Liver (tissue), 9 donors: Measurements from ENCODE around the gene COPZ1. TPM values are rescaled to one million over a fixed set of nuclear protein-coding genes. Genes with fewer than 3 reads are reported as not detected.
"Not testable (repeated sequence)": the region's sequence is repeated elsewhere in the genome, so short reads cannot be mapped to it uniquely, and the experiment has no call there.

Experiments used
- DNase-seq: peaks from one replicate; pipeline ENCODE4 v3.0.0-alpha.2; 2017; ENCODE audit warnings: low spot score
- H3K27ac ChIP-seq, 2 donors: one replicate each; pipeline ENCODE4 v1.7.0; 2013; ENCODE audit warnings: inconsistent platforms in 2 of 2, low read length in 2 of 2, control low read depth in 1 of 2, low read depth in 1 of 2, mild to moderate bottlenecking in 1 of 2
- H3K27me3 ChIP-seq, 4 donors: one replicate each; pipeline versions ENCODE4 v1.6.1 to v1.7.0; 2013; ENCODE audit warnings: low read length in 3 of 4, inconsistent platforms in 1 of 4, mild to moderate bottlenecking in 1 of 4, moderate library complexity in 1 of 4; ENCODE audit not compliant: control insufficient read depth in 4 of 4, insufficient read depth in 4 of 4
- H3K36me3 ChIP-seq, 4 donors: one replicate each; pipeline versions ENCODE4 v1.6.1 to v1.7.0; 2013; ENCODE audit warnings: low read length in 3 of 4, mild to moderate bottlenecking in 3 of 4, low read depth in 1 of 4, moderate library complexity in 1 of 4; ENCODE audit not compliant: control insufficient read depth in 4 of 4, insufficient read depth in 3 of 4
- H3K4me1 ChIP-seq, 4 donors: one replicate each; pipeline versions ENCODE4 v1.6.1 to v1.7.0; 2013; ENCODE audit warnings: low read length in 3 of 4, mild to moderate bottlenecking in 3 of 4, moderate library complexity in 1 of 4; ENCODE audit not compliant: control insufficient read depth in 4 of 4, insufficient read depth in 4 of 4
- H3K4me3 ChIP-seq, 3 donors: one replicate each; pipeline versions ENCODE4 v1.6.1 to v1.7.0; 2013; ENCODE audit warnings: low read length in 3 of 3, control low read depth in 1 of 3, low read depth in 1 of 3, mild to moderate bottlenecking in 1 of 3
- H3K9ac ChIP-seq, 2 donors: one replicate each; pipeline ENCODE4 v1.7.0; 2013; ENCODE audit warnings: low read length in 2 of 2, mild to moderate bottlenecking in 2 of 2, moderate library complexity in 2 of 2, control low read depth in 1 of 2, low read depth in 1 of 2
- H3K9me3 ChIP-seq, 4 donors: one replicate each; pipeline versions ENCODE4 v1.6.1 to v1.7.0; 2013; ENCODE audit warnings: low read length in 3 of 4; ENCODE audit not compliant: control insufficient read depth in 4 of 4
- EGR1 ChIP-seq, 2 donors: IDR thresholded peaks; 2 replicates each; pipeline ENCODE4 v1.6.1; 2016 to 2018; ENCODE audit warnings: antibody characterized with exemption in 2 of 2, low read depth in 2 of 2
- FOXA1 ChIP-seq: IDR thresholded peaks from 2 replicates; pipeline ENCODE4 v1.6.1; 2016; ENCODE audit warnings: antibody characterized with exemption
- GABPA ChIP-seq, 2 donors: IDR thresholded peaks in 1 of 2; conservative IDR thresholded peaks in 1 of 2; 2 replicates each; pipeline ENCODE4 v1.6.1; 2016; ENCODE audit warnings: antibody characterized with exemption in 2 of 2, mild to moderate bottlenecking in 1 of 2, moderate library complexity in 1 of 2
- JUND ChIP-seq, 2 donors: IDR thresholded peaks; 2 replicates each; pipeline ENCODE4 v1.6.1; 2016; ENCODE audit warnings: antibody characterized with exemption in 2 of 2
- SP1 ChIP-seq: IDR thresholded peaks from 2 replicates; pipeline ENCODE4 v1.6.1; 2018; ENCODE audit warnings: antibody characterized with exemption, mild to moderate bottlenecking
- TAF1 ChIP-seq: conservative IDR thresholded peaks from 2 replicates; pipeline ENCODE4 v1.6.1; 2016; ENCODE audit warnings: antibody characterized with exemption, mild to moderate bottlenecking
- YY1 ChIP-seq: IDR thresholded peaks from 2 replicates; pipeline ENCODE4 v1.6.1; 2016; ENCODE audit warnings: antibody characterized with exemption, mild to moderate bottlenecking
- WGBS: extraction: QIAGEN DNeasy Blood & Tissue Kit; methylation state at CpG from one replicate; pipeline ENCODE4 v1.1.7; 2013; 5-methylcytosine and 5-hydroxymethylcytosine counted together
- polyA plus RNA-seq, 2 donors: library from polyadenylated mRNA; stranded (reverse) in 1 of 2; unstranded in 1 of 2; fragments of 200-250 nt in 1 of 2; fragments of >200 nt in 1 of 2; fragmentation: Nextera tagmentation in 1 of 2; extraction: Ambion mirVana in 1 of 2; gene quantifications; one replicate each; pipeline versions ENCODE4 v1.2.1 to v1.2.3, GENCODE V29; 2013 to 2015
- total RNA-seq, 2 donors: library from RNA; depleted of rRNA; stranded (reverse); fragments of >200 nt; gene quantifications; one replicate each; pipeline ENCODE4 v1.2.3, GENCODE V29; 2014
- TF ChIP-seq, protein P1 (sequence below): IDR thresholded peaks from 2 replicates; pipeline ENCODE4 v1.6.1; 2016; ENCODE audit warnings: antibody characterized with exemption
- TF ChIP-seq, protein P2 (sequence below): IDR thresholded peaks from 2 replicates; pipeline ENCODE4 v1.6.1; 2016; ENCODE audit warnings: antibody characterized with exemption, mild to moderate bottlenecking
- donor health status: healthy.
- donor health status: healthy.
- donor health status: healthy.
- donor health status: healthy.
- donor health status: healthy.

Gene COPZ1
- total and polyA plus RNA-seq, 4 donors, result 54.6 to 92.6 (median 79.8) TPM

DNA sequence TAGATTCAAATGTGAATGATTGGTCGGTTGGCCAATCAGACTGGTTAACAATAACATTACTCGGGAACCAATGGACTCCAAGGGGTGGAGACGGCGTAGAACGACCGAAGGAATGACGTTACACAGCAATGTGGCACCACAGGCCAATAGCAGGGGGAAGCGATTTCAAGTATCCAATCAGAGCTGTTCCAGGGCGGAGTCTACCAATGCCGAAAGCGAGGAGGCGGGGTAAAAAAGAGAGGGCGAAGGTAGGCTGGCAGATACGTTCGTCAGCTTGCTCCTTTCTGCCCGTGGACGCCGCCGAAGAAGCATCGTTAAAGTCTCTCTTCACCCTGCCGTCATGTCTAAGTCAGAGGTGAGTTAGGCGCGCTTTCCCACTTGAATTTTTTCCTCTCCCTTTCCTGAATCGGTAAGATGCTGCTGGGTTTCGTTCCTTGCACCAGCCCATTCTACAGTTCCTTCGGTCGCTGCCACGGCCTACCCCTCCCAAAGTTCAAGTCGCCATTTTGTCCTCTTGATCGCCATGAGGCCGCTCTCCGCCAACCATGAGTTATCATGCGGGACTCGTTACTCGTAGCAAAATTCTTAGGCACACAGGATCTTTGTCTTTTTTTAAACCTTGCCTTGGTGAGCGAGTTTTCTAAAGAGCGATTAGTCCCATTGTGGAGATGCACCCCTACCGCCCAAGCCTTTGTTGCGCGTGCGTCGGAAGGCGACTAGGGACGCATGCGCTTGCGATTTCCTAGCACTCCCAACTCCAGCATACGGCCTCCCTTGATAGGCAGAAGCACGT is 44.3 kb upstream of the COPZ1 start, which contains the start of gene HNRNPA1:
Gene HNRNPA1, plus strand, starts transcription at position 259 of the 793 bp plus-strand sequence. Its CDS starts 82 bp downstream, at position 341.
- TF ChIP-seq GABPA (IDR thresholded peaks at IDR 0.05 in 1 of 2, conservative IDR thresholded peaks at IDR 0.05 in 1 of 2) (no peak), JUND (IDR thresholded peaks at IDR 0.05) (peak in 1 of 2 donors; percentile 6), EGR1 (IDR thresholded peaks at IDR 0.05; ENCODE audit: low read depth in 2 of 2) (peak in 1 of 2 donors; percentile 19), YY1 (peak; percentile 92), FOXA1 (no peak), TAF1 (peak; percentile 100), SP1 (peak; percentile 97)
- TF ChIP-seq, protein P1, sequence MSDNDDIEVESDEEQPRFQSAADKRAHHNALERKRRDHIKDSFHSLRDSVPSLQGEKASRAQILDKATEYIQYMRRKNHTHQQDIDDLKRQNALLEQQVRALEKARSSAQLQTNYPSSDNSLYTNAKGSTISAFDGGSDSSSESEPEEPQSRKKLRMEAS, result peak; percentile 43
- TF ChIP-seq, protein P2, sequence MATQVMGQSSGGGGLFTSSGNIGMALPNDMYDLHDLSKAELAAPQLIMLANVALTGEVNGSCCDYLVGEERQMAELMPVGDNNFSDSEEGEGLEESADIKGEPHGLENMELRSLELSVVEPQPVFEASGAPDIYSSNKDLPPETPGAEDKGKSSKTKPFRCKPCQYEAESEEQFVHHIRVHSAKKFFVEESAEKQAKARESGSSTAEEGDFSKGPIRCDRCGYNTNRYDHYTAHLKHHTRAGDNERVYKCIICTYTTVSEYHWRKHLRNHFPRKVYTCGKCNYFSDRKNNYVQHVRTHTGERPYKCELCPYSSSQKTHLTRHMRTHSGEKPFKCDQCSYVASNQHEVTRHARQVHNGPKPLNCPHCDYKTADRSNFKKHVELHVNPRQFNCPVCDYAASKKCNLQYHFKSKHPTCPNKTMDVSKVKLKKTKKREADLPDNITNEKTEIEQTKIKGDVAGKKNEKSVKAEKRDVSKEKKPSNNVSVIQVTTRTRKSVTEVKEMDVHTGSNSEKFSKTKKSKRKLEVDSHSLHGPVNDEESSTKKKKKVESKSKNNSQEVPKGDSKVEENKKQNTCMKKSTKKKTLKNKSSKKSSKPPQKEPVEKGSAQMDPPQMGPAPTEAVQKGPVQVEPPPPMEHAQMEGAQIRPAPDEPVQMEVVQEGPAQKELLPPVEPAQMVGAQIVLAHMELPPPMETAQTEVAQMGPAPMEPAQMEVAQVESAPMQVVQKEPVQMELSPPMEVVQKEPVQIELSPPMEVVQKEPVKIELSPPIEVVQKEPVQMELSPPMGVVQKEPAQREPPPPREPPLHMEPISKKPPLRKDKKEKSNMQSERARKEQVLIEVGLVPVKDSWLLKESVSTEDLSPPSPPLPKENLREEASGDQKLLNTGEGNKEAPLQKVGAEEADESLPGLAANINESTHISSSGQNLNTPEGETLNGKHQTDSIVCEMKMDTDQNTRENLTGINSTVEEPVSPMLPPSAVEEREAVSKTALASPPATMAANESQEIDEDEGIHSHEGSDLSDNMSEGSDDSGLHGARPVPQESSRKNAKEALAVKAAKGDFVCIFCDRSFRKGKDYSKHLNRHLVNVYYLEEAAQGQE, result peak; percentile 95
- peak within 1 kb of the TSS; percentile 53 to 95 (median 86) for H3K4me3 ChIP-seq
- H3K27ac ChIP-seq, result peak within 1 kb of the TSS; percentile 89 to 94
- no peaks in the 10 kb centered on the region for H3K27me3 ChIP-seq
- DNase-seq, result peak; percentile 93
- under 1% methylated on average over 48 of the region's 48 CpGs for WGBS
- peaks cover 10 to 36% (median 27%) of the 10 kb centered on the region in 4 donors for H3K36me3 ChIP-seq
- peaks cover 0 to 50% (median 42%) of the 10 kb centered on the region in 4 donors for H3K4me1 ChIP-seq
- peak within 1 kb of the TSS; percentile 73 to 90 for H3K9ac ChIP-seq
- H3K9me3 ChIP-seq, result no peaks in the 10 kb centered on the region

DNA sequence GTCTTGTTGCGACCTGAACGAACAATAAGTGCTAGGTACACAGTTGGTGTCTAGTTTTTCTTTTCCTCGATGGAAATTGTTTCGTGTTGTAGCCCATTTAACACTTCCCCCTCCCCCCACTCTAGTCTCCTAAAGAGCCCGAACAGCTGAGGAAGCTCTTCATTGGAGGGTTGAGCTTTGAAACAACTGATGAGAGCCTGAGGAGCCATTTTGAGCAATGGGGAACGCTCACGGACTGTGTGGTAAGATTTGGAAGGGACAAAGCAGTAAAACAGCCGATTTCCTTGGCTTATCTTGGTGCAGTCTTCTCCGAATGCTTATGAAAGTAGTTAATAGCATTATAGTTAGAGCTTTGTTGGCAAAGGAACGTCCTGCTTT is 43.7 kb upstream of the COPZ1 start:
- peak overlapping the region; percentile 48 to 95 (median 86) for H3K4me3 ChIP-seq
- H3K27me3 ChIP-seq, H3K9me3 ChIP-seq, DNase-seq: not testable (repeated sequence)
- peaks cover 0 to 55% (median 45%) of the 10 kb centered on the region in 4 donors for H3K4me1 ChIP-seq
- peak overlapping the region; percentile 89 to 94 for H3K27ac ChIP-seq
- peaks cover 14 to 42% (median 32%) of the 10 kb centered on the region in 4 donors for H3K36me3 ChIP-seq
- peak overlapping the region; percentile 73 to 90 for H3K9ac ChIP-seq
- under 1% methylated on average over 10 of the region's 10 CpGs for WGBS

DNA sequence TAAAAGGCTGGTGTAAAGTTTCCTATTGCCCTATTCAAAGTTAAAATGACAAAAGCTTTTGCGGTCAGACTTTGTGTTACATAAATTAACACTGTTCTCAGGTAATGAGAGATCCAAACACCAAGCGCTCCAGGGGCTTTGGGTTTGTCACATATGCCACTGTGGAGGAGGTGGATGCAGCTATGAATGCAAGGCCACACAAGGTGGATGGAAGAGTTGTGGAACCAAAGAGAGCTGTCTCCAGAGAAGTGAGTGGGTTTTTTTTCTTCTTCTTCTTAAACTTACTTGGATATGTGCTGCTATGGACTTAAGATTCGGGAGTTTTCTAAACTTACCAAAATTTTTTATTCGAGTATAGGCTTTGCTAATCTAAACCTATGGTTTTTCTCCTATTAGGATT is 43.2 kb upstream of the COPZ1 start:
- peaks cover 0 to 55% (median 46%) of the 10 kb centered on the region in 4 donors for H3K4me1 ChIP-seq
- H3K27ac ChIP-seq, result peak overlapping the region; percentile 89 to 94
- peak overlapping the region; percentile 73 to 90 for H3K9ac ChIP-seq
- H3K9me3 ChIP-seq, DNase-seq, H3K27me3 ChIP-seq: not testable (repeated sequence)
- peaks cover 18 to 46% (median 36%) of the 10 kb centered on the region in 4 donors for H3K36me3 ChIP-seq
- 28% methylated on average over 4 of the region's 4 CpGs for WGBS
- H3K4me3 ChIP-seq, result peak overlapping the region; percentile 48 to 95 (median 86)
